Smooth muscle cell (in vitro differentiated cells): ENCODE results near the gene NSG1. TPM values are rescaled to one million over a fixed set of nuclear protein-coding genes. Genes with fewer than 3 reads are reported as not detected.

Experiments
- DNase-seq: peaks from one replicate; lab custom pipeline; 2025; ENCODE audit not compliant: unreplicated experiment; lab: John Stamatoyannopoulos, UW
- H2AFZ ChIP-seq: fragments of 200-600 bp; sonication (generic); 2 replicates; pipeline ENCODE4 v1.6.0; 2016; ENCODE audit warnings: antibody characterized with exemption, low read depth, mild to moderate bottlenecking
- H3F3A ChIP-seq: fragments of 200-600 bp; sonication (generic); 2 replicates; pipeline ENCODE4 v1.6.0; 2017; ENCODE audit warnings: antibody characterized with exemption, low read depth
- H3K27ac ChIP-seq: fragments of 200-600 bp; sonication (generic); 2 replicates; pipeline ENCODE4 v1.5.1; 2016; ENCODE audit warnings: low read depth, mild to moderate bottlenecking
- H3K27me3 ChIP-seq: fragments of 200-600 bp; sonication (generic); 2 replicates; pipeline ENCODE4 v1.6.1; 2016; ENCODE audit warnings: low read depth, mild to moderate bottlenecking
- H3K36me3 ChIP-seq: fragments of 200-600 bp; sonication (generic); 2 replicates; pipeline ENCODE4 v1.5.1; 2016; ENCODE audit warnings: low read depth
- H3K4me1 ChIP-seq: fragments of 200-600 bp; sonication (generic); 2 replicates; pipeline ENCODE4 v1.5.1; 2016; ENCODE audit warnings: low read depth
- H3K4me2 ChIP-seq: fragments of 200-600 bp; sonication (generic); 2 replicates; pipeline ENCODE4 v1.6.0; 2016; ENCODE audit warnings: mild to moderate bottlenecking
- H3K4me3 ChIP-seq: fragments of 200-600 bp; sonication (generic); 2 replicates; pipeline ENCODE4 v1.5.1; 2016; ENCODE audit warnings: mild to moderate bottlenecking
- H3K79me2 ChIP-seq: fragments of 200-600 bp; sonication (generic); 2 replicates; pipeline ENCODE4 v1.6.0; 2016; ENCODE audit warnings: low read depth, mild to moderate bottlenecking
- H3K9ac ChIP-seq: fragments of 200-600 bp; sonication (generic); 2 replicates; pipeline ENCODE4 v1.6.0; 2016; ENCODE audit warnings: low read depth
- H3K9me3 ChIP-seq: fragments of 200-600 bp; sonication (generic); replicated peaks from 2 replicates; pipeline ENCODE4 v1.5.1; 2016; ENCODE audit warnings: low read depth
- H4K20me1 ChIP-seq: fragments of 200-600 bp; sonication (generic); 2 replicates; pipeline ENCODE4 v1.6.0; 2016; ENCODE audit warnings: low read depth
- WGBS: methylation state at CpG from one replicate; pipeline ENCODE4 v1.1.7; 2016; ENCODE audit warnings: low lambda C conversion rate; 5-methylcytosine and 5-hydroxymethylcytosine counted together
- polyA plus RNA-seq: library from polyadenylated mRNA; unstranded; fragments of >200 nt; fragmentation: Nextera tagmentation; extraction: Ambion mirVana; gene quantifications from 2 replicates; pipeline ENCODE4 v1.2.1, GENCODE V29; 2016
- total RNA-seq: library from RNA; depleted of rRNA; stranded (reverse); fragments of >200 nt; gene quantifications from 2 replicates; pipeline ENCODE4 v1.2.3, GENCODE V29; 2014
- TF ChIP-seq, protein P1 (sequence below): fragments of 200-600 bp; sonication (generic); IDR thresholded peaks from 2 replicates; pipeline ENCODE4 v1.5.1; 2017; ENCODE audit warnings: borderline replicate concordance, mild to moderate bottlenecking, antibody characterized with exemption; ENCODE audit not compliant: insufficient read depth, poor library complexity, severe bottlenecking

The NSG1 gene
- total and polyA plus RNA-seq, 2 experiments from 2014 or later, result 8.4 to 11.4 TPM

DNA sequence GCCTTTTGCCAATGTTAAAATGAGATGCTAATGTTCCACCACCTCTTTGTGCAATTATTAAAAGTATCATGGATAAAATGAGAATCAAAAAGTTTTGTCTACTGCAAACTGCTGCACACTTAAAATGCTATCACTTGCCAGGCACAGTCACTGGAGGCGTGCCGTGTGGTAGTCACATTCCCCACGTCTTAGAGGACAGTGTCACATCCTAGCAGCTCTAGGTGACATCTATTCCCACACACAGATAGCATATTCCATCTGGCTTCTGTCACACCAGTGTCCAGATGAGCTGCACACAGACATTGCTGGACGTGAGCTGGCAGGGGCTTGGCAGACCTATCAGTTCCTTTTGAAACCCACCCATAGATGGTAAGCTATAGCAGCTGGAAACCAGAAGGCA is 47.0 kb downstream of the NSG1 start:
- H3K9me3 ChIP-seq, result no peaks in the 10 kb centered on the region

DNA sequence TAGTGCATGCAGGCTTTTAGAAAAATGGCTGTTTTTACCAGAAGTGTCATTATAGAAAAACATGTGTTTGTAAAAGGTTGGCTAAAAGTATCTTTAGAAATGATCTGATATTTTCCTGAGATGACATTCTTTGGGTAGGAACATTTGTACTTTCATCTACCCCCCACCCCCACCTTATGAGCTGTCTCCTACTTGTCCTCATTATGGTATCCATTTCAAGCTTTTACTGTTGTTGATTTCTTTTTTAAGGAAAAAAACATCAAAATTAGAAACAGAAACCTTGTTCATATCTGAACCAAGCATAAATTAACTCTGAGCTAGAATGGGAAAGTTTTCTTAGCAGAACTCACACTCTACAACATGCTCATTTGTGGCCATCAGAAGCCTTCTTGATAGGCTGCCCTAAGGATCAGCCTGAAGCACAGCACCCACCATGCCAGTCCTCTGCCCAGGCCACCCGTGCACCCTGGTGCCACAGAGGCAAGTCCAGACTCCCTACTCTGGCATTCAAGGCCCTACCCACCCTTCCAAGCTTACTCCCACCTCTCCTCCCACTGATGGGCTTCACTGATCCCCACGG is 49.4 kb downstream of the NSG1 start:
- Histone ChIP-seq H3K4me1 (no peaks in the 10 kb centered on the region), H2AFZ (no peak overlapping the region), H3K4me2 (no peak overlapping the region), H3K4me3 (no peak overlapping the region), H4K20me1 (peaks cover 10% of the 10 kb centered on the region), H3K79me2 (no peaks in the 10 kb centered on the region), H3K9me3 (no peaks in the 10 kb centered on the region), H3F3A (no peaks in the 10 kb centered on the region), H3K36me3 (no peaks in the 10 kb centered on the region), H3K9ac (no peak overlapping the region), H3K27ac (no peak overlapping the region), H3K27me3 (no peaks in the 10 kb centered on the region)
- 86% methylated on average over 2 of the region's 2 CpGs for WGBS
- TF ChIP-seq, protein P1, sequence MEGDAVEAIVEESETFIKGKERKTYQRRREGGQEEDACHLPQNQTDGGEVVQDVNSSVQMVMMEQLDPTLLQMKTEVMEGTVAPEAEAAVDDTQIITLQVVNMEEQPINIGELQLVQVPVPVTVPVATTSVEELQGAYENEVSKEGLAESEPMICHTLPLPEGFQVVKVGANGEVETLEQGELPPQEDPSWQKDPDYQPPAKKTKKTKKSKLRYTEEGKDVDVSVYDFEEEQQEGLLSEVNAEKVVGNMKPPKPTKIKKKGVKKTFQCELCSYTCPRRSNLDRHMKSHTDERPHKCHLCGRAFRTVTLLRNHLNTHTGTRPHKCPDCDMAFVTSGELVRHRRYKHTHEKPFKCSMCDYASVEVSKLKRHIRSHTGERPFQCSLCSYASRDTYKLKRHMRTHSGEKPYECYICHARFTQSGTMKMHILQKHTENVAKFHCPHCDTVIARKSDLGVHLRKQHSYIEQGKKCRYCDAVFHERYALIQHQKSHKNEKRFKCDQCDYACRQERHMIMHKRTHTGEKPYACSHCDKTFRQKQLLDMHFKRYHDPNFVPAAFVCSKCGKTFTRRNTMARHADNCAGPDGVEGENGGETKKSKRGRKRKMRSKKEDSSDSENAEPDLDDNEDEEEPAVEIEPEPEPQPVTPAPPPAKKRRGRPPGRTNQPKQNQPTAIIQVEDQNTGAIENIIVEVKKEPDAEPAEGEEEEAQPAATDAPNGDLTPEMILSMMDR, result no peak
- no peak for DNase-seq

More for the DNA sequence above, 47.0 kb downstream of the NSG1 start:
- Histone ChIP-seq H3K4me3 (no peak overlapping the region), H3K27me3 (no peaks in the 10 kb centered on the region), H3K4me2 (no peak overlapping the region), H4K20me1 (peaks cover 7% of the 10 kb centered on the region), H3K27ac (no peak overlapping the region), H3F3A (no peaks in the 10 kb centered on the region), H3K79me2 (no peaks in the 10 kb centered on the region), H3K4me1 (no peaks in the 10 kb centered on the region), H2AFZ (no peak overlapping the region), H3K36me3 (no peaks in the 10 kb centered on the region), H3K9ac (no peak overlapping the region)
- 76% methylated on average over 4 of the region's 4 CpGs for WGBS
- TF ChIP-seq, protein P1, result no peak
- no peak for DNase-seq

DNA sequence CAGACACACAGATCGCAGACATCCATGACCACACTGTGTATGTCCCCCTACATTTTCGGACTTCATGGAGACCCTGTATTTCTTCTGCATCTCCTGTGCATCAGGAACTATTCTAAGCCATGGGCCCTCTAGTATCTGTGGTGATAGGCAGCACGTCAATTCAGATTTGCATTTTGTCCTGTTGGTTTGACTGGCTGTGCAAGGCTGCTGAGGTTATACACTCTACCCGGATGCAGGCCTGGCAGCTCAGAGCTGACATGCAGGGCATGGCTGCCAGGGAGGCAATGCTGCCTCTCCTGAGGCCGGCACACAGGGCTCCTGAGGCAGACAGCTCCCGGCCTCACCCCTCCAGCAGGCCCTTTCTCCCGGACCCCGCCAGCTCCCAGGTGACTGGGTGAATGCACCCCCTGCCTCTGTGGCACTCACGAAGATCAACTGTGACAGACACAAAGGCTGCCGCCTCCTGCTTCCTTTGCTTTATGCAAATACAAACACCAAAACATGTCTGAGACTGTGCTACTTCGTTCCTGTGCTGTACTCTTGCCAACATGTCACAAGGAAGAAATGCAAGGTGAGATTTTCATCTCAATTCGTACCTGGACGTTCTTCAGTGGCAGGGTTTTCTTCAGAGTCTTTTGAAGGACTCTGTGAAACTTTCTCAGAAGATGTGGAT is 51.0 kb downstream of the NSG1 start:
- Histone ChIP-seq H3K9ac (no peak overlapping the region), H3K9me3 (no peaks in the 10 kb centered on the region), H3F3A (no peaks in the 10 kb centered on the region), H4K20me1 (peaks cover 12% of the 10 kb centered on the region), H3K79me2 (no peaks in the 10 kb centered on the region), H3K27ac (no peak overlapping the region), H2AFZ (no peak overlapping the region), H3K4me1 (no peaks in the 10 kb centered on the region), H3K27me3 (no peaks in the 10 kb centered on the region), H3K4me2 (no peak overlapping the region), H3K4me3 (no peak overlapping the region), H3K36me3 (no peaks in the 10 kb centered on the region)
- 97% methylated on average over 13 of the region's 13 CpGs for WGBS
- TF ChIP-seq, protein P1, result no peak
- no peak for DNase-seq

DNA sequence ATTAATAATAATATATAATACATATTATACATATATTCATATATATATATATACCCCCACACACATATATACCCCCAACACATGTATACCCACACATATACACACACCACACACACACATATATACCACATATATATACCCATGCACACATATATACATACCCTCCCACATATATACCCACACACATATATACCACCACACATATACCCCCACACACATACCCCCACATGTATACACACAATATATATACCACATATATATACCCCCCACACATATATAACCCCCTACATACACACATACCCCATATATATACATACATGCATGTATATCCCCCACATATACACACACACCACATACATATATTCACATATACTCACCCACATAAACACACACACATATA is 52.0 kb downstream of the NSG1 start:
- no peak overlapping the region for H3K4me2 ChIP-seq
- DNase-seq, result no peak

More for the DNA sequence above, 52.0 kb downstream of the NSG1 start:
- TF ChIP-seq, protein P1, result no peak
- Histone ChIP-seq H4K20me1 (peaks cover 12% of the 10 kb centered on the region), H3K4me3 (no peak overlapping the region), H3F3A (no peaks in the 10 kb centered on the region), H2AFZ (no peak overlapping the region), H3K79me2 (no peaks in the 10 kb centered on the region), H3K27ac (no peak overlapping the region), H3K9ac (no peak overlapping the region), H3K4me1 (no peaks in the 10 kb centered on the region), H3K9me3 (no peaks in the 10 kb centered on the region), H3K27me3 (no peaks in the 10 kb centered on the region), H3K36me3 (no peaks in the 10 kb centered on the region)
